ENCODE measurements around the gene RIMS3. TPM values are rescaled to one million over a fixed set of nuclear protein-coding genes. Genes with fewer than 3 reads are reported as not detected.

RIMS3 gene
- total RNA-seq, 1 donor from 2014 or later = 0.67 TPM

DNA sequence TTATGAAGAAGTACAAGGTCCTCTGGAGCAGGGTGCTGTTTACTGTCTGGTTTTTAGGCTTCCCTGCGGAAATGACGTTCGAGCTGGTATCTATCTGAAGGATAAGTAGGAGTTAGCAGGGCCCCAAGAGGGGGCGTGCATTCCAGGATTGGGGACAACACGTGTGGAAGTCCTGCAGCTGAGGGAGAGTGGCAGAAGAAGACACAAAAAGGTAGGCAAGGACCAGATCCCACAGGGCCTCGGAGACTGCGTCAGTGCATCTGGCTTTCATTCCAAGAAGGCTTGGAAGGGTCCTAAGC is 5.9 kb downstream of the RIMS3 start:
- intact Hi-C loops (cut with DNase I) = no loop called here
- no peak for DNase-seq (ENCODE audit: low spot score)

DNA sequence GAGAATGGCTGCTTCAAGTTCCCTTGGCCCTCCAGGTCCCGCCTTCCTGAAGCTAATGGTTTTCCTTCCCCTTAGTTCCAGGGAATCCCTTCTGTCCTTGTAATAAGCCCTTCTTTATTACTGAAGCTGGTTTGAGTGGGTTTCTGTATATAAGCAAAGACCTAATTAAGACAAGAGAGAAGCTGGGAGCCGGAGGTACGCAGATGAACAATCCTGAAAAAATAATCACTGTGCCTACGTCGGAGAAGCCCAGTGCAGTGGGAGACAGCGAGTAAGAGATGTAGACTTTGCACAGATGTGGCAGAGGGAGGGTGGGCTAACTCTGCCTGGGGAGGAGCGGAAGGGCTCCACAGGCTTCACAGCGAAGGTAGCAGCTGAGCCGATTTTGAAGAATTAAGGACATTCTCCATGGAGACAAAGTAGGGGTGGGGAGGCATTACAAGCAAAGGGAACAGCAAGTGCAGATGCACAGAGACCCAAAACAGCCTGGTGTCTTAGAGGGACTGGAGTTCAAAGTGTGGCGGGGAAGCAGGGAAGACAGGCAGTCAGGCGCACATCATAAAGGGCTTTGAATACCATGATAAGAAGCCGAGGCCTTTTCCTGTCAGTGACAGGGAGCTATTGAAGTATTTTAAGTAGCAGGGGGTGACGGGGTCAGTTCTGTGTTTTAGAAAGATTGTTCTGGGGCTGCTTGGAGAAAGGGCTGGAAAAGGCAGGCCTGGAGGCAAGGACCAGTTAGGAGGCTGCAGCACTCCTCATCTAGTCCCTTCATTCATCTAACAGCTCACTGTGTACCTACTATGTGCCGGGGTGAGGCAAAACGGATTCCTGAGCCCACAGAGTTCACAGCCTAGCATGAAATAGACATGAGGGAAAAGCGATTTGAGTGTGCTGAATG is 6.5 kb downstream of the RIMS3 start:
- no peak for DNase-seq (ENCODE audit: low spot score)
- intact Hi-C loops (cut with DNase I) = no loop called here

DNA sequence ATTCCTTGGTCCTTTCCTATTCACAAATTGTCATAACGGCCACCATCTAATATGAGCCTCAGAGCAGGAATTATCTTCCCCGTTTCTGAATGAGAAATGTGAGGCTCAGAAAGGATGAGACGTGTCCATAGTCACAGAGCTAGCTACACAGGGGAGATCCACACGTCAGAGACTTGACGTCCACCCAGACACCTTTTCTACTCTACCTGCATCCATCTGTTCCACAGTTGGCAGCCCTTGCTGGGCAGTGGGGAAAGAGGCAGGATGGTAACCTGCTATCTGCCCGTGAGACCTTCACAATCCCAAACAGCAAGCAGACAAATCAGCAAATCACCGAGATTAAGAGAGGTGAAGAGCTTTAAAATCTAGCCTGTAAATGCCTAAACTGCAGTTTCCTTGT is 8.4 kb downstream of the RIMS3 start:
- DNase-seq (ENCODE audit: low spot score) = no peak
- intact Hi-C loops (cut with DNase I) = no loop called here

DNA sequence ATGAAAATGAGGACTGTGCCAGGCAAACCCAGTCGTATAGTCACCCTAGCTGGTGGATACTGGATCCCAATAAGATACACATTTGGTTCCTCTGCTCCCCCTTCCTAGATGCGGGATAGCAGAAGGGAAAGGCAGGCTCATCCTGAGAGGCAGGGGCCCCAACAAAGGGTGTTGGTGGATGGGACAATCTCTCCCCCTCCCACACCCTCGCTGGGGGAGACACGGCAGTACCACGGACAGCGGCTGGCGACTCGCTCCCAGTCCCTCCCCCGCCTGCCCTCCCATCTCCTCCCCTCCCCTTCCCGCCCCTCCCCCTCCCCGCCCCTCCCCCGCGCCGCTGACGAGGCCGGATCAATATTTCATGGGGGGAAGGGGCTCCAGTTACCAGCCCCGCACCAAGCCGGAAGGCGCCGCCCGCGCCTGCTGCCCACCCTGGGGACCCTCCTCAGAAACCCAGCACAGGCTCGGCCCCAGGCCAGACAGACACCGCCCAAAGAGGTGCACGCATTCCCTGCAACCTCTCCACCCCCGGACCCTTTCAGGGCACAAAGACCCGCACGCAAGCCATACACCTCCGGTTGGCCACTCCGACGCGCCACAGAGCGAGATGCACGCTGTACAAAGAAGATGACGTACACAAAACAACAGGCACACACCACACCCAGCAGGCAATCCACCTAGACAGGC is 11.5 kb downstream of the RIMS3 start:
- intact Hi-C loops (cut with DNase I) = no loop called here

DNA sequence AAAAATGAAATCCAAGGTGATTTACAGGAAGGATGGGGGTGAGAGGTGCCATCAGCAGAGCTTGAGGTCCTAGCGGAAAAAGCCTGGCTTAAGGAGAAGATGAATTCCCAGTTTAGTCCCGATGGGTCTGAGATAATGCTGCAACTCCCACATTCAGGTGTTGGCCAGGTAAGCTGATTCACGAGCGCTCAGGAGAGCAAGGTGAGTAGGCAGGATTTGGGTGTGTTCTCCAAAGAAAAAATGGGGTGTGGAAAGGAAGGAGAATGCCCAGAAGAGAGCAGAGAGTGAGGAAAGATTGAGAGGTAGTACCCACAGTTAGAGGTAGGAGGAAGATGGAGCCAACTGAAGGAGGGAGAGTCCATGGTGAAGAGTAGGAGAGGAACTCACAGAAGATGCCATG is 12.5 kb downstream of the RIMS3 start:
- no peak for DNase-seq (ENCODE audit: low spot score)
- intact Hi-C loops (cut with DNase I) = no loop called here

More for the DNA sequence above, 11.5 kb downstream of the RIMS3 start:
- DNase-seq (ENCODE audit: low spot score) = no peak

DNA sequence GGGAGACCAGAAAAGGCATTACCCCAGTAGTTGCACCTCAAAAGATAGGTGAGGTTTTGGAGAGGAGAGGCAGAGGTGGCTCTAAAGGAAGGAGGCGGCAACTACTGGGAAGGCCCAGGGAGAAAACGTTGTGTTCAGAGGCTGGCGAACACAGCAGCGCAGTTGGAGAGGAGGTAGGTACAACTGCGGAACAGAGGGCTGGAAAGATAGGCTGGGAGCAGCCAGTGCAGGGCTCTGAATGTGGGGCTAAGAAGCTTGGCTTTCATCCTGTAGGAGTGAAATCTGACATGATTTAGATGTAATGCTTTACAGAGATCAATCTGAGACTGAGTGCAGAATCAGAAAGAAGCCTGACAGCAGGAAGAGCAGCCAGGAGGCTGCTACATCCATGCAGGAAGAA is 13.0 kb downstream of the RIMS3 start:
- intact Hi-C loops (cut with DNase I) = no loop called here

DNA sequence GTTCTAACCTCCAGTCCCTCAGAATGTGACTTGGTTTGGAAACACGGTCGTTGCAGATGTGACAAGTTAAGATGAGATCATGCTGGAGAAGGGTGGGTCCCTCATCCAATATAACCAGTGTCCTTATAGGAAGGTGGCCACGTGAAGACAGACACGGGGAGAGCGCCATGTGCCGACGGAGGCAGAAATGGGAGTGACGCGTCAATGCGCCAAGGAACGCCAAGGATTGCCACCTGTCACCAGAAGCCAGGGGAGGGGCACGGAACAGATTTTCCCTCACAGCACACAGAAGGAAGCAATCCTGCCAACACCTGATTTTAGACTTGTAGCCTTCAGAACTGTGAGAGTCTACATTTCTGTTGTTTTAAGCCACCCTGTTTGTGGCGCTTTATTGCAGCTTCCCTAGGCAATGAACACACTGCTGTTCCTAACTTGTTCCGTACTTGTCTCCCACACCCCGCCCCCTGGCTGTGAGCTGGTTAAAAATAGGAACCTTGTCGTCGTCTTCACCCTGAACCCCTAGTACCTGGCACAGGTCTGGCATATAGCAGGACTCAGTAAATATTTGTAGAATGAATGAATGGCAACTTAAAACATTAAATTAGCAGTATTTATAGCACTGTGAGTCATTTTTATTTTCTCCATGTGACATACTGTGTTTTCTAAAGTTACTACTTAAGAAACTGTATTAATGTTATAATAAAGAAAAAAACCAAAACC is 14.2 kb downstream of the RIMS3 start:
- intact Hi-C loops (cut with DNase I) = no loop called here
- no peak for DNase-seq (ENCODE audit: low spot score)

More for the DNA sequence above, 13.0 kb downstream of the RIMS3 start:
- DNase-seq (ENCODE audit: low spot score) = no peak

DNA sequence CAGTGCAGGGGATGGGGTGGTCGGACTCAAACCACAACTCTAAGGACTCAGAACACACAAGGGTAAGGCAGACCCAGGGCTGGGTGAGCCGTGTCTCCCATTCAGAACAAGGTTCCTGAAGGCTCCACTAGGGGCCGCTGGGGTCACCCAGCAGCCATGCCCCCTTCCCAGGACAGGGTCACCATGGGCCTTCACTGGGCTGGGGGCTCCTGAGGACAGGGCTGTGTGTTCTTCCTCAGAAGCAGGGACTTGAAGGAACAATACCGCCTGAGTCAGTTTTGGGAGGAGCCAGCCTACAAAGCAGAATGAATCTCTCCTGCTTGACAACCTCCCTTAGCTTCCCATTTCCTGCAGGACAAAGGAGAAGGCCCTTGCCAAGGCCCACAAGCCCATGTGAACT is 15.4 kb downstream of the RIMS3 start:
- DNase-seq (ENCODE audit: low spot score) = no peak
- intact Hi-C loops (cut with DNase I) = no loop called here

DNA sequence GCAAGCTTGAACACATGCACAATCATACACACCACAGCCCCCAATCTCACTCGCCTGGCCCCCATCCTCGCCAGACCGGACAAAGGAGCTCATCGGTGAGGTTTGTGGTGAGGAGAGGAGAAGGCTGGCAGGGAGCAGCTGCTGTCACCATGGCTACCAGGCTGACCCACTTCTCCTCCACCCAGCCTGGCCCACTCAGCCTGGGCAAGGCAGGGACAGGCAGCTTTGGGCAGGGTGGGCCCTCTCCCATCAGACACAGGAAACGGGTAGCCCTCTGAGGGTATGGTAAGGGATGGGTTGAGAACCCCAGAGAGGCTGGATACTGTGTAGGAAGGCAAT is 15.9 kb downstream of the RIMS3 start:
- DNase-seq (ENCODE audit: low spot score) = no peak
- intact Hi-C loops (cut with DNase I) = no loop called here

DNA sequence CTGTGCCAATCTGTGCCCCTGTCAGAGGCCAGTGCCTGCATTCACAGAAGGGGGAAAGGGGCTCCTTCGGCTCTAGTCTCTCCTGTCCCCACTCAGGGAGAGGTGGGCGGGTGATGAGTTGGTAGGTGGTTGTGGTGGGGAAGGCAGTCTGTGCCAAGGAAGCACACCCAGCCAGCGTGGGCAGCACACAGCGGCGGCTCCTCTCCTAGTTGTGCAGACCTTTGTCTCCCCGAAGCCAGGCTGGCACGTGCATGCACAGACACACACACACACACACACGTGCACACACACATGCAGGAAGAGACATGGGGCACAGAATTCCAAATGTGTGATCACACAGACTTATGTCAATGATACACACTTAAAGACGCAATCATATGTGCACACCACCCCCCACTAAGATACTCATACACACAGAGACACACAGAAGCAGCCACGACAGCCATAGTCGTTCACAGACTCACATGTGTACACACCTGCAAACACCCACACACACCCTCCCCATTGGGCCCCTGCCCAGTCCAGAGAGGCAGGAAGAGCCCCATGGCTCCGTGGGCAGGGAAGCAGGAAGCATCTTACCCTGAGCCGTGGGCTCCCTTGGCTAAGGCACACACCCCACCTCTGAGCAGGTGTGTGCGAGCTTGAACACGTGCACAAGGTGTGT is 16.4 kb downstream of the RIMS3 start:
- intact Hi-C loops (cut with DNase I) = no loop called here
- no peak for DNase-seq (ENCODE audit: low spot score)

DNA sequence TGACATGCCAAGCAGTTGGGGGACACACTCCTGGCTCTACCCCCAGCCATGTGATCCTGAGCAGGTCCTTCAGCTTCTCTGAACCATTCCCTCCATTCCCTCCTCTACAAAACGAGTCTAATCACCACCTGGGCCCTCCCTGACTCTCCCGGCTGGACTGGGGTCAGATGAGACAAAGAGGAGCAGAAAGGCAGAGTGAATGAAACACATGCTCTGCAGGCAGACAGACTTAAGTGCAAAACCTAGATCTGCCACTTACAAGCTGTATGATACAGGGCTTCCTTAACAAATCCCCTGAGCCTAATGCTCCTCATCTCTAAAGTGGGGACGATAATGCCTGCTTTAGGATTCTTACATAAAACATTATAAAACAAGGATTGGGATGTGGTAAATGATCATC is 17.3 kb downstream of the RIMS3 start:
- no peak for DNase-seq (ENCODE audit: low spot score)
- intact Hi-C loops (cut with DNase I) = no loop called here

DNA sequence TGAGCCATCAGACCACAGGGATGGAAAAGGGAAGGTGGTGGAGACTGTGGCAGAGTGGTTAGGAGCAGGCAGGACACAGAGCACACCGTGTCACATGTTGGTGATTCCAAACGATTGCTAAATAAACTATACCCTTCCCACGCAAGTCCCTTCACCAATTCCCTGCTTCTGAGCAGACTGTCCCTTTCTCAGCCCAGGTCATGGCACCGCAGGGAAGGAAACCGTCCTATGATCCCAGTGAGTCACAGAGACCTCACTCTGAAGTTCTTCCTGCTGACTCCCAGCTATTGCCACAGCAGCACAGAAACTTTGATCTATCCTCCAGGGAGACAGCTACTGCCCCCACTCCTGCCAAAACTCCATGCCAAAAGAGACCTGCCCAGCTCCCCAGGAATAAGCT is 19.2 kb downstream of the RIMS3 start:
- intact Hi-C loops (cut with DNase I) = no loop called here

DNA sequence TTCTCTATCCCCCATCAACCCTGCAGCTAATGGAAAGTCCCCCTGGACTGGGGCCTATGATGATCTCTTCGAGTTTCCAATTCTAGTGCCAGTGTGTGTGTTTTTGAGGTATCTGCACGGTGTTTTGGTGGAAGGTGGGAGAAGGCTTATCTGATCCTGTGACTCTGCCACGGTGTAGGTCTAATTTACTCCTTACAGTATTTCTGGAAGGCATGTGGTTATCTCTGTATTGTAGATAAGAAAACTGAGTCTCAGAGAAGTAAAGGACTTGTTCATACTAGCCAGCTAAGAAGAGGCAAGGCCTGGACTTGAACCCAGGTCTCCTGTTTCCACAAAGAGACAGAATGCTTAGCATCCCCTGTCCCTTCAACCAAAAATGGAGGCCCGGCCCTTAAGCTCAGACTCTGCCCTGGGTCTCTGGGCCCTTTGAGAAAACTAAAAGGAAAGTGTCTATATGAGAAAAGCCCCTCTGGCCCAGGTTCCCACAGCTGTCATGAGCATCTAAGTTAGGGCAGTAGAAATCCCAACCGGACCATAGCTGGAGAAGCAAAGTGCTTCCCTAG is 20.3 kb downstream of the RIMS3 start:
- intact Hi-C loops (cut with DNase I) = no loop called here

More for the DNA sequence above, 19.2 kb downstream of the RIMS3 start:
- no peak for DNase-seq (ENCODE audit: low spot score)

DNA sequence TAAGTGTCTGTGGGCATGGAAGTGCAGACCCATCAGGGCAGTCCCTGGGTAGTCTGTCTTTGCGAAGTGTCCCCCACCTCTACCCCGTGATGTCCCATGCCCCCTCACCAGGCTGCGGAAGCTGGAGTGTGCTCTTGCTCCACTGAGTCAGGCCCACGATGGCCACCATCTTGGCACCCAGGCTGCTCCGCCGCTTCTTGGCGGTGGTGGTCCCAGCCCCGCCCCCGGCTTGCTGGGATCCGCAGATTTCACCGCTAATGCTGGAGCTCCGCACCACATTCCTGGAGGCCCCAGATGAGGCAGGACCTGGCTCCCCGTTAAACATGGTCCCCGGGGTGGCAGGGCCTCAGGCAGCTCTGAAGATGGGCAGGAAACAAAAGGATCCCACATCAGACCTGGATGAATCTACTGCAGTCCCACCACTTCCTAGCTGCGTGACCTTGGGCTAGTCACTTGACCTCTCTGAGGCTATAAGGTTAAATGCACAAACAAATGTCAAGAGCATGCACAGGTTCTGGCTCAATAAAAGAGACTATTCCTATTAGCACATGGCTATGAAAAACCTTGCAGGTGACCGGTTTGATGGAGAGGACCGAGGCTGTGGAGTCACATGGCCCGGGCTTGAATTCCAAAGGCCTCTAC is 23.8 kb downstream of the RIMS3 start:
- no peak for DNase-seq (ENCODE audit: low spot score)
- intact Hi-C loops (cut with DNase I) = no loop called here

More for the DNA sequence above, 20.3 kb downstream of the RIMS3 start:
- DNase-seq (ENCODE audit: low spot score) = no peak

DNA sequence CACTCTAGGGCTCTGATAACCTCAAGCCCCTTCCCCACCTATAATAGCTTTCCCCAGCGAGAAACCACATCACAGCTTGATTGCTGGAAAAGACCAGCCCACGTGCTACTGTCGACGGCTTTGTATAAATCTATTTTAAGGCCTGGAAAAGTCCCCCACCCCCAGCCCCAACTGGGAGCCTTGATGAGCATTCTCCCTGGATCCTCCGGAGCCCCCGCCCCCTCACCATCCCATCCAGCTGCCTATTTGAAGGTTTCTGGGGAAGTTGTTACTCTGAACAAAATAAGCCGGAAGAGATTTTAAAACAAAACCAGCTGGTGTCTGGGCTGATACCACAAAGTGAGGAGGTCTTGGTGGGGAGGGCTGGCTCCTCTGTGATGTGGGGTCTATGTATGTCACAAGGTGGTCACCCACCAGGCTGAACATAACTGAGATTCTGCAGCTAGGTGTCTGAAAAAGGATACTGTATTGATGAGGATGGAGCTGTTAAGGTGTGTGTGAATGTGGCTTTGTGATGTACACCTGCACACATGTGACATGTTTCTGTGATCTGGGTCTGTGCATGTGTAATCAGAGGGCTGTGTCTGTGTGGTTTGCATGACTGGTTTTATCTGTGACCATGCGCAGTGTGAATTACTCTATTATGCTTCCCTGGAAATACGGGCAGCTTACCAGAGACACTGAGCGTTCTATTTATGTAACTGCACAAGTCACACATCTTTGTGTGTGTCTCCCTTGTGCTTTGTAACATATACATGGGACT is 25.0 kb downstream of the RIMS3 start:
- intact Hi-C loops (cut with DNase I) = no loop called here
- no peak for DNase-seq (ENCODE audit: low spot score)

DNA sequence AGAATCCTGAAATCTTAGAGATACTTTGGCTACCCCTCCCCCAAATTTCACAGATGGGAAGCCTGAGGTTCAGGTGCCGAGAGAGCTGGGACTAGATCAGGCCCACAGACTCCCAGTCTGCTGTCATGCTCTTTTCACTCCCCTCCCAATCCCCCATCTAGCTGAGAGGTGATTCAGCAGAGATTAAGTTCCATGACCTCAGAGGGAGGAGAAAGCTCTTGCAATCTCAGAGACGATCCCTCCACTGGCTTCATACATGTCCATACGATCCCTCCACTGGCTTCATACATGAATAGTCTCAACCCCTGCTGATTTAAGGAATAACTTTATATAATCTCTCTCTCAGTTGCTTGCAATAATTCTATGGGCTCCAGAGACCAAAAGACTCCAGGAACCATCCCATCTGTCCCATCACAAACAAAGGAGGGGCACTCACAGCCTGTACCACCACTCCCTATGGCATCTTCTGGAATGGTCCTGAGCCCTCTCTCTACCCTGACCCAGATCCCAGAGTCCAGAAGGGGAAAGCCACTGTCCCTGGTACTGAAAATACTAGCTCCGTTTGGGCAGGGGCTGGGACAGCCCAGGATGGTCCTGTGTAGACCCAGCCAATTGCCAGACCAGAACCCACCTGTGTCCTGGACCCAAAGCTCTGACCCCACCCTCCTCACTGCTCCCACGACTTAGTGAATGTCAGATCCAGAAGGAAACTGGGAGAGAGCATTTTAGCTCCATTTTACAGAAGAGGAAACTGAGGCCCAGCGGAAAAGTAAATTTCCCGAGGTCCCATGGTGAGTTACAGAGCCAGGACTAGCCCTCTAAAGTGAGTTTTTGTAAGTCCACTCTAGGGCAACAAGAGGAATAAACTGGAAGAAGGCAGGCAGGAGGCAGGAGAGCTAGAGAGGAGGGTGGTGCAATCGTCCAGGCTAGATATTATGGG is 27.1 kb downstream of the RIMS3 start:
- DNase-seq (ENCODE audit: low spot score) = no peak
- intact Hi-C loops (cut with DNase I) = no loop called here

DNA sequence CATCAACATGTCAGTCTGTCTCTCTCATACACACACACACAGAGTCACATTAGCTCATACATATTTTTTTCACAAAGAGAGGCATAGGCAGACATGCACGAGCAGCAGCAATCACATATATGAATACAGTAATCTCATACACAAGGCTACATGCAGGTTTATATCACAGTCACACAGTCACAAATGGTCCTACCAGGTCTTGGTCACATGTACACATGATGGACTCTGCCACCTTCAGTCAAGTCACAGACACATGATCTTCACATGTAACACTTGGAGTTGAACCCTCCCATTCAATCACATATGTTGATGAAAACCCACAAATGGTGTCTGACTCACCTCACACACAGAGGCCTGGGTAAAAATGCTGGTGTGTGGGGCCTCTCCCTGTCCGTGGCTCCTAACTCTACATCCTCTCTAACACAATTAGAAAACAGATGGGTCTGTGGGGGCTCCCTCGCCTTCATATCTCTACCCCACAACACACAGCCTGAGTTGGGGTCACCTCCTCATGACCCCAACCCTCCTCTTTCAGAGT is 27.9 kb downstream of the RIMS3 start:
- DNase-seq (ENCODE audit: low spot score) = no peak
- intact Hi-C loops (cut with DNase I) = no loop called here
